Activated CD4-positive, alpha-beta T cell treated with anti-CD3 and anti-CD28 coated beads, Interleukin-2, Interleukin-4, amounts not matched to agents 100 ng/mL and 50 ng/mL, durations not matched to agents 16 hours and 8 hours (primary cell): ENCODE results near the gene RAB11A.

Source experiments
- DNase-seq: peaks from one replicate; pipeline ENCODE4 v3.0.0-alpha.2; 2020; ENCODE audit warnings: low spot score

RAB11A gene

DNA sequence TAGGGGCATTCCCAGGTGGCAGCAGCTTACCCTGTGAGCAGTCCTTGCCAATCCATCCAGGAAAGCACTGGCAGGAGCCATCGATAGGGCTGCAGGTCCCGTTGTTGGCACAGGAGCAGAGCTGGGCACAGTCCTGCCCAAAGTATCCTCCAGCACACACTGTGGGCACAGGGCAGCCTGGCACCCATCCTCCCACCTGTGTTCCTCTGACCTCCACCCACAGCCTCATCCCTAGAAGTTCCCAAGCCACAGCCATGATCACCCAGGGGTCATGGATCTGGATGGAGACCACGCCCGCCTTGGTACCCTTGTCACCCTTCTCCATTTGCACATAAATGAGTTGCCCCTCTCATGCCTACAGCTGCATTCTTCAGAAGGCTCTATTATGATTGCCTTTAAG lies 48.6 kb downstream of the RAB11A start:
- DNase-seq, result no peak

DNA sequence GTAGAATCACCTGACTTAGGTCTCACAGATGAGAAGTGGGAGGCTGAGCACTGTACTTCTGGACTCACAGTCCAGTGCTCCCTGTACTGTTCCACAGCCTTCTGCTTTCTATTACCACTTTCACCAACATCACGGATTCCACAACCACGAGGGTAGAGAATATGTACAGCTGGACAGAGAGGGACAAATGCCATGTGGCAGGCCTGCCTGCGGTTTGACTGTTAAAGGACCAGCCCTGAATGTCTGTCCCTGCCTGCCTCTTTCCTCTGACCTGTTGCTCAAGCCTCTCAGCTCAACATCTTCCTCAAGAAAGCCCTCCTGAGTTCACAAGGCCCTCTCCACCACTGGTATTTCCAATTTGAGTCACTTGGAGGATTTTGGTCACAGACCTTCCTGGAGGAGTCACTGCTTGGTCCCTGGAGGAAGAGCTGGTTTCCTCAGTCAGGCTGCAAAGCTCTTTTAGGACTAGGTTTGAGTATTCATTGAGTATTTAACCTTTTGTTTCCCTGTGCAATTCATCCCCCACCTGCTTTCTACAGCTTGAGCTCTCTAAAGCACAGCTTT lies 49.1 kb downstream of the RAB11A start:
- peak; percentile 38 for DNase-seq

DNA sequence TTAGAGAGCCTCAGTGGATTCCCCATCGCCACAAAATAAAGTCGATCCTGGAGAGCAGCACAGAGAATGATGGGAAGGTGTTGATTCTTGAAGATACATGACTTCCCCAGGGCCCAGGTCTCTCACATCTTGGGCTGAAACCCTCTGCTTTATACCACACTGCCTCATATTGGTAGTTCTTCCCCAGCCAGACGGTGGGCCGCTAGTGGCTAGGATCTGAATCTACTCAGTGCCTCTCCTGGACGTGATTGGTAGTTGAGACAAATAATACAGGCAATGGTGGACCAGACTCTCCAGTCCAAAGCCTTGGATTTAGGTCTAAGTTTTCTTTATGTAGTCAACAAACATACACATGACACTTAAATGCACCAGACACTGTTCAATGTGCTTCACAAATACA lies 49.7 kb downstream of the RAB11A start:
- no peak for DNase-seq

DNA sequence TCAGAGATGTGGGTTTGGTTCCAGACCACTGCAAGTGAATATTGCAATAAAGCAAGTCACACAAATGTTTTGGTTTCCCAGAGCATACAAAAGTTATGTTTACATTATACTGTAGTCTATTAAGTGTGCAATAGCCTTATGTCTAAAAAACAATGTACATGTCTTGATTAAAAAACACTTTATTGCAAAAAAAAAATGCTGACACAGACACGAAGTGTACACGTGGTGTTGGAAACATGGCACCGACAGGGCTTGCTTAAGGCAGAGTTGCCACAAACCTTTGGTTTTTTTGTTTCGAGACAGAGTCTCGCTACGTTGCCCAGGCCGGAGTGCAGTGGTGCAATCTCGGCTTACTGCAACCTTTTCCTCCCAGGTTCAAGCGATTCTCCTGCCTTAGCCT lies 50.1 kb downstream of the RAB11A start:
- DNase-seq, result no peak

GRCh38 chr15:65920121-65920520 lies 50.8 kb downstream of the RAB11A start:
- no peak for DNase-seq

DNA sequence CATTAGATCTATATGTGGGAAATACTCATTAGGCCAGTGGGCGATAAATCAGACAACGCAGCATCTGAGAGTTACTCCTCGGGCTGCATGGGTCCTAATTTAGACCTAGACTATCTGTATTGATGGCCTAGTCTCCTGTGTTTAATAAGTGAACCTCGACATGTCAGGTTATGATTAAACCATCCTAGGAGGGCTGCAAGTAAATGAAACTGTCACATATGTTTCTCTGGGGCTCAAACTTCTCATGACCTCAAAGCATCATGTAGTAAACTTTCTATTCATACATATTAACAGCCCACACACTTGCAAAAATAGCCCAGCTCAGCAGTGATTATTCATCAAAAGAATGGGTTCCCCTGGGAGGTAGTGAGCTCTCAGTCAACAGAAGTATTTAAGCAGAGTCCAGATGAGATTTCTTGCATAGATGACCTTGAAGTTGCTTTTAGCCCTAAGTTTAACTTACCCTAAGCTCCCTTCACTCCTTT lies 51.6 kb downstream of the RAB11A start:
- DNase-seq, result no peak

DNA sequence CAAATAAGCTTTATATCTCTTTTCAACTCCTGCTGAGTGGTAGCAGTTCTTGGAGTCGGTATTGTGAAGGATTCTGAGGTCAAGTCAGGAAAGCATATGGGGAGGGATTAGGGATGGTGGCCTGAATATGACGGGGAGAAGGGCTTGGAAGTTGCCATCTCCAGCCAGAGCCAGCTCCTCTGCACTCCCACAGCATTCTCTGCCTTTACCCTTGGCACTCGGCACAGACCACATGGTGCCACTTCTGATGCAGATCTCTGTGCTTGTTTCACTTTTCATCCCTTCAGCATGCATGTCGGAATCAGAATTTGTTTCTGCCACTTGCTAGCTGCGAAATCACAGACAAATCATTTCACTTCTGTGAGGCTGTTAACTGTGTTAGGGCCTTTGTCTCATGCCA lies 52.5 kb downstream of the RAB11A start:
- no peak for DNase-seq

DNA sequence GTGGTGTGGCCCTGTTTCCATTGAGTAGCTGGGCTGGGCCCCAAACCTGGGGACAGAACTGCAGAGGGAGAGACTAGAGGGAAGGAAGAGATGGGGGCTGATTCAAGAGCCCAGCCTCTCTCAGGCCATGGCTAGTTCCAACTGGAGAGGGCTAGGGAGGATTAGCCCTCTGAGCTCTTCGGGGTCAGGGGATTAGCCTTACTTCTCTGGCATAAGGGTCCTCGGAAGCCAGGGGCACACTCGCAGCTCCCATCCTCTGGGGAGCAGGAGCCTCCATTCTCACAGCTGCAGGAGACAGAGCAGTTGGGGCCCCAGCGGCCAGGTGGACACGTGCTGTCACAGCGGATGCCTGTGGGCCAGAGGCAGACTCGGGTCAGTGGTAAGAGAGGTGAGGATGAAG lies 53.3 kb downstream of the RAB11A start:
- DNase-seq, result no peak

DNA sequence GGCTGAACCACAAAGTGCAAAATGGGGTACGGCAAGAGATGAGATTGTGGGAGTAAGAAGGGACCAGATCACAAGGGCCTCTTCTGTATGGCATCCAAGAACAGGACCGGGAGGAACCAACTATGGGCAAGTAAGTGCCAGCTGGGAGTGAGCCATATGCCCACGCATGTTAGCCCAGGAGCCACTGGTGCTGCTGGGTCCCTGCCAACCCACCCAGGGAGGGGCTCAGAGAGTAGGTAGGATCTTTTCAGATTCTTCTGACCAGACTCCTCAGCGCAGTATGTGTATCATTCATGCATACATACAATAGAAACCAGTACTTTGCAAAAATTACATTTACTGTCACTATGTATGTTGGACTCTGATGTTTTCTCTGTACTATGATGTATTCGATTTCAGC lies 54.0 kb downstream of the RAB11A start:
- DNase-seq, result no peak

GRCh38 chr15:65924004-65924403 lies 54.7 kb downstream of the RAB11A start:
- DNase-seq, result no peak

GRCh38 chr15:65925338-65925737 lies 56.0 kb downstream of the RAB11A start:
- no peak for DNase-seq

GRCh38 chr15:65926459-65926858 lies 57.2 kb downstream of the RAB11A start:
- no peak for DNase-seq

- DNase-seq, result peak; percentile 15
Observed at GRCh38 chr15:65926899-65927298, 57.6 kb downstream of the RAB11A start.

GRCh38 chr15:65927545-65927944 lies 58.3 kb downstream of the RAB11A start:
- no peak for DNase-seq

DNA sequence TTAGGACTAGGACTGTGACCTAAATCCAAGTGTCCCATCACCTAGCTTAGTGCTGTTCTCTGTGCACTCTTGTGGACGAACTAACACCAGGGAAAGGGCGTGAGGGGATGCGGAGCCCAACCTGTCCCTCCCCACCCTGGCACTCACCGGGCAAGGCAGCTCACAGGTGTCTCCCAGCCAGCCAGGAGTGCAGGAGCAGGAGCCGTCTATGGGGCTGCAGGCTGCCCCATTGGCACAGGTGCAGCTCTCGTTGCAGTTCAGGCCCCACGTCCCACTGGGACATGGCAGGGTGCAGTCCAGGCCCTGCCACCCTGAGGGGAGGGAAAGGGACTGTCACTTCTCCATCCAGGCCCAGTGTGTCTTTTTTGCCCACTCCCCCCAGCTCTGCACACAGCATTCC lies 60.3 kb downstream of the RAB11A start:
- no peak for DNase-seq

DNA sequence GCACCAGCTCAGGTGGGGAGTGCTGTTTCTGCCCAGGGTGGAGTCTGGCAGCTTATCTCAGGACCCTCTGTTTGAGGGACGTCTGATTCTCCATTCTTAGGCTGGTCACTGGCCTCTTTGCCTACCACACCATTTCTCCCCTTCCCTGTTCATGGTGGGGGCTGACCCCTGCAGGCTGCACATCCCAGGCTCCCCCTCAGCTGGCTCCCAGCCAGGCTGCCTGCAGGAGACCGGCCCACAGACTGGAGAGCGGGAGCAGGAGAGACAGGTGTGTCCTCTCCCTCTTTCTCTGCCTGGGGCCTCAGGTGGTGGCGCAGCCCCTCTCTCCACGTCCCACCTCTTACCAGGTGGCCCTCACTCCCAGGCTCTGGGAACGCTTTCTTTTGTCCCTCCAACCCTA lies 60.8 kb downstream of the RAB11A start:
- DNase-seq, result no peak

DNA sequence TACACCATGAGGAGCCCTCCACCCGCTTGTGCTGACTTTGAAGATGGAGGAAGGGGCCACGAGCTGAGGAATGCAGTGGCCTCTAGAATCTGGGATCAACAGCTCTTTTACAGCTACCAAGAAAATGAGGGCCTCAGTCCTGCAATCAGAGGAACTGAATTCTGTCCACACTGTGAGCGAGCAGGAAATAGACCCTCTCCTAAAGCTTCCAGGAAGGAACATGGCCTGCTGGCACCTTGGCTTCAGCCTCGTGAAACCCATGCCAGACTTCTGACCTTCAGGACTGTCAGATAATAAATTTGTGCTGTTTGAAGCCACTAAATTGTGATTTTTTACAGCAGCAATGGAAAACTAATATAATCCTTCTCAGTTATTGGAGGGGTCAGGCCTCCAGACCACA lies 61.9 kb downstream of the RAB11A start:
- DNase-seq, result no peak

- DNase-seq, result no peak
Observed at GRCh38 chr15:65935391-65935790, 66.1 kb downstream of the RAB11A start.

GRCh38 chr15:65936282-65936681 lies 67.0 kb downstream of the RAB11A start:
- no peak for DNase-seq

DNA sequence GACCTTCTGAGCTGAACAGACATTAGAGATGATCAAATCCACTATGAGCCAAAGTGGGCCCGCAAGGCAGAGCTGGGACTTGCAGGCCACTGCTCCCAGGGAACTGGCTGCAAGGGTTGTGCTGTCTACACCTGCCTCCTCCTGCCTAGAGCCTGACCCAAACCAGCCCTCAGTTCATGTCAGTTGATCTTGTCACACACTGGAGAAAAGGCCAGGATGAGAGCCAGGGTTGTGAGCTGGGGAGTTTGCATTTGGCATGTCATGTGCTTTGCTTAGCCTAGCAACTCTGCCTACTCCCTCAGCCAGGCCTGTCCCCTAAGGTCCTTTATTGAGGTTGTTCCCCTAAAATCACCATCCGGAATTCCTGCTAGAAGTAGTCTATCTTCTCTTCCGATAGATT lies 67.8 kb downstream of the RAB11A start:
- no peak for DNase-seq

DNA sequence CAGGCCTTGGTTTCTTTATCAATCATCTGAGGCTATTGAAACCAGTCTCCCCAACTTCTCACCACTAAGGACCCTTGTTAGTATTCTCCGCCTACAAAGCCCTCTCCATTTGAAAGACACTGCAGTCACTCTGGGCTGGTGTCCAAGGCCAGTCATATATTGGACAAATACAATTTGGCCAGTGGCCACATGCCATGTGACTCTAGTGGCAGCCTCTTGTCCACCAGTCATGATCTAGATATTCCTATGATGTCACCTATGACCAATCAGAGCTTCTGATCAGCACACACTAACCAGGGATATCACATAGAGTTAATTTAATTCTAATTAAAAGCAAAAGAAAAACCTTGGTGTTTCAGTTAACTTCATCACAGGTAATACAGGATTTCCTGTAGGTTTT lies 68.2 kb downstream of the RAB11A start:
- no peak for DNase-seq

GRCh38 chr15:65938604-65939003 lies 69.3 kb downstream of the RAB11A start:
- no peak for DNase-seq

- DNase-seq, result no peak
Observed at GRCh38 chr15:65939901-65940617, 70.8 kb downstream of the RAB11A start.

DNA sequence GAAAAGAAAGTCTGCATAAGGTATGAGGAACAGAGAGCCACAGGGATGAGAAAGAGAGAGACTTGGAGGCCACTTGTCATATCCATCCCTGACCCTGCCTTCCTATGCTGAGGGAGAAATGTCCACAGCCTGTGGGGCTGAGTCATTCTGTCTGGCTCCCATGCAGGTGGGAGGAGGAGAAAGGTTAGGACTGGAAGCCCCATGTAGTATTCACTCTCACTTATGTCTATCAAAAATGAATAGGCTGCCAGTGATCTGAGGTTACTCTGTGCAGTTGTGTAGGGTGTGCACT lies 71.3 kb downstream of the RAB11A start:
- DNase-seq, result no peak
